H1 (cell line): ENCODE data around the gene DDI2. TPM values are rescaled to one million over a fixed set of nuclear protein-coding genes. Genes with fewer than 3 reads are reported as not detected.

Source experiments
- CTCF ChIA-PET: fragments of 300-600 bp; sonication (Branson Sonifier 250); formaldehyde crosslinking; loops from one replicate; lab custom pipeline; 2021; ENCODE audit not compliant: partially characterized antibody; lab: Charles Lee
- POLR2A ChIA-PET: fragments of 300-600 bp; sonication (Branson Sonifier 250); formaldehyde crosslinking; loops from one replicate; lab custom pipeline; 2021; ENCODE audit warnings: inconsistent platforms; ENCODE audit not compliant: partially characterized antibody; lab: Charles Lee
- DNase-seq, 2 experiments: peaks; one replicate each; pipeline versions ENCODE4 v3.0.0 to v3.0.0-alpha.2; 2010 to 2022; ENCODE audit warnings: low spot score in 2 of 2, low read depth in 1 of 2, mixed read lengths in 1 of 2
- FAIRE-seq: peaks from 2 replicates; lab custom pipeline; 2011; peaks lifted over from hg19 to GRCh38; lab: Jason Lieb, UNC
- H2AFZ ChIP-seq: 2 replicates; pipeline ENCODE4 v1.8.1; 2012; ENCODE audit warnings: low read length, inconsistent platforms
- H2AK5ac ChIP-seq: 2 replicates; pipeline ENCODE4 v1.6.1; 2013; ENCODE audit warnings: low read depth, low read length
- H2BK120ac ChIP-seq: replicated peaks from 2 replicates; pipeline ENCODE3; 2013; ENCODE audit warnings: low read depth, low read length, inconsistent platforms
- H2BK12ac ChIP-seq: 2 replicates; pipeline ENCODE4 v1.6.1; 2013; ENCODE audit warnings: low read depth, low read length
- H2BK15ac ChIP-seq: 2 replicates; pipeline ENCODE4 v1.6.1; 2013; ENCODE audit warnings: low read length
- H2BK20ac ChIP-seq: 2 replicates; pipeline ENCODE4 v1.6.1; 2013; ENCODE audit warnings: low read length
- H2BK5ac ChIP-seq: 2 replicates; pipeline ENCODE4 v1.6.1; 2013; ENCODE audit warnings: low read depth, low read length
- H3K14ac ChIP-seq: 2 replicates; pipeline ENCODE4 v1.6.1; 2013; ENCODE audit warnings: inconsistent platforms; ENCODE audit not compliant: insufficient read length
- H3K18ac ChIP-seq: 2 replicates; pipeline ENCODE4 v1.6.1; 2013; ENCODE audit warnings: low read length; ENCODE audit errors: extremely low read depth
- H3K23ac ChIP-seq: 2 replicates; pipeline ENCODE4 v1.6.1; 2013; ENCODE audit warnings: inconsistent platforms; ENCODE audit not compliant: insufficient read length
- H3K23me2 ChIP-seq: 2 replicates; pipeline ENCODE4 v1.6.1; 2013; ENCODE audit warnings: low read depth, low read length
- H3K27ac ChIP-seq: 2 replicates; pipeline ENCODE4 v1.6.1; 2011; ENCODE audit warnings: low read depth, low read length, inconsistent platforms
- H3K27me3 ChIP-seq, 4 experiments: replicated peaks in 1 of 4; 1 replicate in 1 of 4; 2 replicates in 3 of 4; pipeline versions ENCODE4 v1.6.1 to v1.8.1; 2011 to 2013; ENCODE audit warnings: low read length in 3 of 4, mild to moderate bottlenecking in 3 of 4, inconsistent platforms in 2 of 4, mixed read lengths in 2 of 4, moderate library complexity in 1 of 4; ENCODE audit not compliant: control insufficient read depth in 3 of 4, insufficient read depth in 3 of 4; ENCODE audit errors: extremely low read depth in 1 of 4
- H3K36me3 ChIP-seq, 4 experiments: 2 replicates each; pipeline versions ENCODE4 v1.6.1 to v1.8.1; 2011 to 2013; ENCODE audit warnings: mild to moderate bottlenecking in 4 of 4, low read length in 3 of 4, moderate library complexity in 2 of 4, control low read depth in 1 of 4, inconsistent platforms in 1 of 4; ENCODE audit not compliant: insufficient read depth in 4 of 4, control insufficient read depth in 2 of 4
- H3K4ac ChIP-seq: replicated peaks from 2 replicates; pipeline ENCODE3; 2013; ENCODE audit warnings: low read length, low read depth, mixed read lengths, inconsistent platforms; ENCODE audit not compliant: insufficient read length
- H3K4me1 ChIP-seq, 4 experiments: replicated peaks in 1 of 4; 1 replicate in 1 of 4; 2 replicates in 3 of 4; pipeline versions ENCODE4 v1.6.1 to v1.8.1; 2011 to 2013; ENCODE audit warnings: low read length in 3 of 4, inconsistent platforms in 2 of 4, mixed read lengths in 1 of 4; ENCODE audit not compliant: insufficient read depth in 4 of 4, control insufficient read depth in 3 of 4
- H3K4me2 ChIP-seq, 2 experiments: 2 replicates each; pipeline versions ENCODE4 v1.6.1 to v1.8.1; 2011 to 2013; ENCODE audit warnings: low read depth in 2 of 2, low read length in 2 of 2, control low read depth in 1 of 2, inconsistent platforms in 1 of 2, mild to moderate bottlenecking in 1 of 2; ENCODE audit not compliant: insufficient read depth in 1 of 2
- H3K4me3 ChIP-seq, 4 experiments: fragments of 200-600, 300-600 bp in 1 of 4; sonication (generic), shearing (Covaris generic), sonication (Bioruptor Twin) in 1 of 4; 2 replicates each; pipeline versions ENCODE4 v1.5.1 to v1.8.1; 2011 to 2016; ENCODE audit warnings: low read length in 4 of 4, low read depth in 3 of 4, control low read depth in 2 of 4, inconsistent platforms in 2 of 4, mild to moderate bottlenecking in 2 of 4, mixed read lengths in 1 of 4, moderate library complexity in 1 of 4; ENCODE audit not compliant: insufficient read depth in 2 of 4; ENCODE audit errors: extremely low read depth in 1 of 4
- H3K56ac ChIP-seq: replicated peaks from 2 replicates; pipeline ENCODE3; 2013; ENCODE audit warnings: low read depth, mild to moderate bottlenecking, mixed read lengths, low read length, inconsistent platforms; ENCODE audit not compliant: insufficient read length
- H3K79me1 ChIP-seq: 2 replicates; pipeline ENCODE4 v1.6.1; 2013; ENCODE audit warnings: low read depth, low read length, control low read depth
- H3K79me2 ChIP-seq, 2 experiments: 2 replicates each; pipeline versions ENCODE4 v1.6.1 to v1.8.1; 2012 to 2013; ENCODE audit warnings: low read length in 2 of 2, mild to moderate bottlenecking in 2 of 2, inconsistent platforms in 1 of 2; ENCODE audit not compliant: insufficient read depth in 2 of 2, control insufficient read depth in 1 of 2
- H3K9ac ChIP-seq, 4 experiments: replicated peaks in 1 of 4; 1 replicate in 1 of 4; 2 replicates in 3 of 4; pipeline versions ENCODE4 v1.6.1 to v1.8.1; 2011 to 2013; ENCODE audit warnings: low read depth in 3 of 4, low read length in 3 of 4, control low read depth in 2 of 4, mild to moderate bottlenecking in 2 of 4, moderate library complexity in 2 of 4, inconsistent platforms in 1 of 4; ENCODE audit errors: extremely low read depth in 1 of 4
- H3K9me3 ChIP-seq, 2 experiments: 2 replicates each; pipeline versions ENCODE4 v1.6.1 to v1.8.1; 2012 to 2013; ENCODE audit warnings: mild to moderate bottlenecking in 2 of 2, moderate library complexity in 2 of 2, control low read depth in 1 of 2, inconsistent platforms in 1 of 2, low read depth in 1 of 2, low read length in 1 of 2, mixed read lengths in 1 of 2; ENCODE audit not compliant: insufficient read depth in 2 of 2
- H4K20me1 ChIP-seq, 2 experiments: replicated peaks in 1 of 2; 2 replicates each; pipeline versions ENCODE3 to v1.8.1; 2011 to 2013; ENCODE audit warnings: inconsistent platforms in 2 of 2, low read length in 2 of 2, mild to moderate bottlenecking in 1 of 2; ENCODE audit not compliant: insufficient read depth in 2 of 2, control insufficient read depth in 1 of 2
- H4K5ac ChIP-seq: 2 replicates; pipeline ENCODE4 v1.6.1; 2013; ENCODE audit warnings: low read length, low read depth, mixed read lengths, inconsistent platforms; ENCODE audit not compliant: insufficient read length
- H4K8ac ChIP-seq: 2 replicates; pipeline ENCODE4 v1.8.0; 2013; ENCODE audit warnings: mild to moderate bottlenecking, moderate library complexity, low read length, inconsistent platforms; ENCODE audit not compliant: insufficient read depth; ENCODE audit errors: extremely low read depth
- H4K91ac ChIP-seq: replicated peaks from 2 replicates; pipeline ENCODE3; 2013; ENCODE audit warnings: low read length, mixed read lengths, inconsistent platforms; ENCODE audit not compliant: insufficient read length
- ATF2 ChIP-seq: IDR thresholded peaks from 2 replicates; pipeline ENCODE4 v1.6.1; 2012; ENCODE audit warnings: low read length, inconsistent platforms
- CHD1 ChIP-seq: IDR thresholded peaks from 2 replicates; pipeline ENCODE4 v1.6.1; 2012; ENCODE audit warnings: low read depth, low read length, improper control_type of control experiment
- EZH2 ChIP-seq: fragments of 200-600 bp; sonication (generic); IDR thresholded peaks from 2 replicates; pipeline ENCODE4 v1.7.1; 2012; ENCODE audit warnings: low read depth, mild to moderate bottlenecking, moderate library complexity, low read length, inconsistent platforms; ENCODE audit not compliant: severe bottlenecking
- GABPA ChIP-seq: IDR thresholded peaks from 2 replicates; pipeline ENCODE4 v1.6.1; 2011; ENCODE audit warnings: mild to moderate bottlenecking, low read length, moderate library complexity, borderline replicate concordance; ENCODE audit not compliant: insufficient read depth
- KDM1A ChIP-seq: fragments of 200-600, 300-600 bp; sonication (generic); IDR thresholded peaks from 2 replicates; pipeline ENCODE4 v1.7.1; 2016; ENCODE audit warnings: mild to moderate bottlenecking, low read length, borderline replicate concordance
- NANOG ChIP-seq: IDR thresholded peaks from 2 replicates; pipeline ENCODE4 v1.6.1; 2011; ENCODE audit warnings: low read length, low read depth, mild to moderate bottlenecking, inconsistent platforms; ENCODE audit not compliant: insufficient read depth, poor library complexity, severe bottlenecking
- POLR2AphosphoS5 ChIP-seq: IDR thresholded peaks from 2 replicates; pipeline ENCODE4 v1.6.1; 2011; ENCODE audit warnings: low read depth, low read length
- SAP30 ChIP-seq: fragments of 300-600 bp; sonication (generic); IDR thresholded peaks from 2 replicates; pipeline ENCODE4 v1.7.1; 2012; ENCODE audit warnings: low read length, moderate library complexity, mild to moderate bottlenecking, inconsistent platforms; ENCODE audit not compliant: insufficient read depth, insufficient replicate concordance
- SP4 ChIP-seq: IDR thresholded peaks from 2 replicates; pipeline ENCODE4 v1.6.1; 2012; ENCODE audit warnings: low read length, inconsistent platforms
- TAF1 ChIP-seq: IDR thresholded peaks from 2 replicates; pipeline ENCODE4 v1.6.1; 2011; ENCODE audit warnings: mild to moderate bottlenecking, low read depth, low read length
- TBP ChIP-seq: IDR thresholded peaks from 2 replicates; pipeline ENCODE4 v1.6.1; 2011; ENCODE audit warnings: low read depth, low read length, improper control_type of control experiment
- WGBS, 2 experiments: shearing (Covaris generic) in 1 of 2; methylation state at CpG; one replicate each; pipeline versions ENCODE4 v1.1.6 to v1.1.7; 2013 to 2015; ENCODE audit warnings: low lambda C conversion rate in 2 of 2, mixed read lengths in 2 of 2, inconsistent platforms in 1 of 2, low coverage in 1 of 2, missing lambda C conversion rate in 1 of 2; ENCODE audit not compliant: insufficient replicate concordance in 2 of 2, insufficient coverage in 1 of 2, insufficient read length in 1 of 2; ENCODE audit errors: extremely low coverage in 1 of 2, missing lambda C conversion rate in 1 of 2; 5-methylcytosine and 5-hydroxymethylcytosine counted together
- polyA plus RNA-seq, 7 experiments: library from polyadenylated mRNA; depleted of rRNA in 3 of 7; stranded (reverse) in 5 of 7; unstranded in 2 of 7; fragments of >200 nt in 5 of 7; fragments of 200-250 nt in 2 of 7; gene quantifications; 1 replicate in 5 of 7; 2 replicates in 1 of 7; 4 replicates in 1 of 7; pipeline versions ENCODE4 v1.2.1 to v1.2.3, GENCODE V29; 2011 to 2013; ENCODE audit warnings: missing spikeins in 2 of 7, mixed read lengths in 2 of 7
- total RNA-seq: library from RNA; stranded (reverse); fragmentation: NEBNext Ultra II Directional; extraction: Animal tissue kit (Norgen Biotek cat#: 25700); gene quantifications from 2 replicates; pipeline ENCODE4 v1.2.1, GENCODE V29; 2021

The DDI2 gene
- total and polyA plus RNA-seq, 2 of the 8 experiments (the other 6 are each of a cell fraction or from before 2014, with no cell fraction given): 7.7 to 38.3 TPM

- no peak for FAIRE-seq
- CTCF ChIA-PET: interaction anchor here (0.6 to 1.6 kb wide), 2 partner anchors 10 to 96 kb away, joined by 3 read pairs; no protein-coding TSS in a partner anchor
- H2AK5ac ChIP-seq: no peak overlapping the region
- TF ChIP-seq SP4: no peak
- no peak for TF ChIP-seq KDM1A
- TF ChIP-seq GABPA: no peak
- no peak for TF ChIP-seq EZH2
- no peak for TF ChIP-seq ATF2
- TF ChIP-seq TAF1: no peak
- TF ChIP-seq NANOG: no peak
- TF ChIP-seq TBP: no peak
- TF ChIP-seq CHD1: no peak
- TF ChIP-seq SAP30: no peak
- no peak for TF ChIP-seq POLR2AphosphoS5
Observed at GRCh38 chr1:15674386-15675159, 57.3 kb downstream of the DDI2 start.

More at GRCh38 chr1:15674386-15675159, 57.3 kb downstream of the DDI2 start:
- no peak overlapping the region for H2BK20ac ChIP-seq
- no peaks in the 10 kb centered on the region for H3K4me1 ChIP-seq
- no peak overlapping the region for H2BK5ac ChIP-seq
- no peaks in the 10 kb centered on the region for H4K20me1 ChIP-seq
- no peak overlapping the region for H4K91ac ChIP-seq
- no peak overlapping the region for H3K9ac ChIP-seq
- no peak overlapping the region for H2BK15ac ChIP-seq
- no peak overlapping the region for H4K8ac ChIP-seq
- no peak overlapping the region for H3K4ac ChIP-seq
- H3K56ac ChIP-seq: no peak overlapping the region
- H3K4me2 ChIP-seq: no peak overlapping the region
- H3K23ac ChIP-seq: no peak overlapping the region
- POLR2A ChIA-PET: no interaction called here
- H3K36me3 ChIP-seq: no peaks in the 10 kb centered on the region
- H4K5ac ChIP-seq: no peak overlapping the region
- no peak overlapping the region for H3K27ac ChIP-seq
- no peak for DNase-seq
- H3K23me2 ChIP-seq: peaks cover 5% of the 10 kb centered on the region; the same call in 1 of the 2 replicates
- H2BK120ac ChIP-seq: no peak overlapping the region
- WGBS, 2 experiments: 83% methylated on average over 12 of the region's 12 CpGs; no CpG with 5 or more reads in 1 of the 2 experiments
- no peak overlapping the region for H3K14ac ChIP-seq
- H3K27me3 ChIP-seq: no peaks in the 10 kb centered on the region
- no peak overlapping the region for H2BK12ac ChIP-seq
- H3K18ac ChIP-seq: no peak overlapping the region
- no peak overlapping the region for H3K4me3 ChIP-seq
- H3K79me1 ChIP-seq: no peaks in the 10 kb centered on the region
- no peak overlapping the region for H2AFZ ChIP-seq
- H3K9me3 ChIP-seq: peaks cover 3 to 5% of the 10 kb centered on the region in 2 experiments
- H3K79me2 ChIP-seq: no peaks in the 10 kb centered on the region
